Endodermal cell (in vitro differentiated cells): ENCODE results near the gene GYS1. TPM values are rescaled to one million over a fixed set of nuclear protein-coding genes. Genes with fewer than 3 reads are reported as not detected.
"Not testable (repeated sequence)": the region's sequence is repeated elsewhere in the genome, so short reads cannot be mapped to it uniquely, and the experiment has no call there.

Experiments used
- DNase-seq: peaks from one replicate; pipeline ENCODE4 v3.0.0-alpha.2; 2017
- H3K27ac ChIP-seq: 2 replicates; pipeline ENCODE4 v1.5.1; 2013; ENCODE audit warnings: mild to moderate bottlenecking, low read depth, low read length, moderate library complexity
- H3K27me3 ChIP-seq: 2 replicates; pipeline ENCODE4 v1.6.1; 2013; ENCODE audit warnings: mild to moderate bottlenecking, low read length, moderate library complexity; ENCODE audit not compliant: insufficient read depth, control insufficient read depth, poor library complexity, severe bottlenecking
- H3K36me3 ChIP-seq: 2 replicates; pipeline ENCODE4 v1.7.0; 2013; ENCODE audit warnings: mild to moderate bottlenecking, low read length, moderate library complexity; ENCODE audit not compliant: control insufficient read depth, insufficient read depth
- H3K4me1 ChIP-seq: one replicate; pipeline ENCODE4 v1.7.0; 2013; ENCODE audit warnings: low read length; ENCODE audit not compliant: control insufficient read depth, insufficient read depth
- H3K4me3 ChIP-seq: 2 replicates; pipeline ENCODE4 v1.5.1; 2013; ENCODE audit warnings: mild to moderate bottlenecking, low read length, moderate library complexity
- H3K9ac ChIP-seq: 2 replicates; pipeline ENCODE4 v1.6.1; 2013; ENCODE audit warnings: mild to moderate bottlenecking, low read length, moderate library complexity; ENCODE audit not compliant: poor library complexity, severe bottlenecking; ENCODE audit errors: extremely low read depth
- H3K9me3 ChIP-seq: 2 replicates; pipeline ENCODE4 v1.6.1; 2013; ENCODE audit warnings: mild to moderate bottlenecking, low read length, moderate library complexity; ENCODE audit not compliant: control insufficient read depth
- H3K27ac Mint-ChIP-seq: 2 replicates; pipeline ENCODE4 v1.8.0; 2020; ENCODE audit warnings: mixed read lengths
- H3K27me3 Mint-ChIP-seq: 2 replicates; pipeline ENCODE4 v1.8.0; 2021; ENCODE audit warnings: mild to moderate bottlenecking, mixed read lengths; ENCODE audit not compliant: insufficient read depth
- H3K36me3 Mint-ChIP-seq: 2 replicates; pipeline ENCODE4 v1.8.0; 2020; ENCODE audit warnings: low read depth, mixed read lengths
- H3K4me1 Mint-ChIP-seq: 2 replicates; pipeline ENCODE4 v1.8.0; 2020; ENCODE audit warnings: mixed read lengths
- H3K4me3 Mint-ChIP-seq: 2 replicates; pipeline ENCODE4 v1.8.0; 2020; ENCODE audit warnings: mild to moderate bottlenecking, moderate library complexity, mixed read lengths
- H3K9me3 Mint-ChIP-seq: 2 replicates; pipeline ENCODE4 v1.8.0; 2020; ENCODE audit warnings: mild to moderate bottlenecking, mixed read lengths
- WGBS, 2 experiments: methylation state at CpG; one replicate each; pipeline versions ENCODE4 v1.1.5 to v1.1.7; 2013; ENCODE audit warnings: missing lambda C conversion rate in 2 of 2, mixed read lengths in 1 of 2; ENCODE audit not compliant: insufficient coverage in 1 of 2, insufficient read length in 1 of 2; 5-methylcytosine and 5-hydroxymethylcytosine counted together
- total RNA-seq, 2 donors: library from RNA; stranded (reverse); fragmentation: NEBNext Ultra II Directional in 1 of 2; extraction: Animal tissue kit (Norgen Biotek cat#: 25700) in 1 of 2; gene quantifications; 2 replicates in 1 of 2; 3 replicates in 1 of 2; pipeline ENCODE4 v1.2.1, GENCODE V29; 2021
- TF ChIP-seq, protein P1 (sequence below): fragments of 200-600 bp; sonication (generic); conservative IDR thresholded peaks from 2 replicates; pipeline ENCODE4 v1.5.0; 2021; ENCODE audit warnings: antibody characterized with exemption, mild to moderate bottlenecking

Gene GYS1
- total RNA-seq, 2 donors from 2014 or later, result 63.5 to 69.1 TPM

DNA sequence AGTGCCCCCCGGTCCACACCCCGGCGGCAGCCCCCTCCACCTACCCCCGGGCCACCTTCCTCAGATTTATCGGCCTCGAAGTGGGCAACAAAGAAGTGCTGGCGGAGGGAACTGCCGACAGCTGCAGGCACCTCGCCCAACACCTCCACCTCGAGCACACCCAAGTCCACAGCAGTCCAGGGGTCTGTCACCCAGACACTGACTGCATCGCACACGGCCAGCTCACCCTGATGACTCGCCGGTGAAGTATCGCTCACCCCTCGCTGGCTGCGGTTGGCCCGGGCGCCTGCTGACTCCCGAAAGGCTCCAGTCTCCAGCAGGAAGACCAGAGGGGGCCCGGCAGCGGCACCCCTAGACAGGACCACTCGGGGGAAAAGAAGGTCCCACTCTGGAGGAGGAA lies 32.5 kb upstream of the GYS1 start:
- not testable (repeated sequence) for H3K27ac ChIP-seq, H3K4me3 ChIP-seq, H3K27ac Mint-ChIP-seq, H3K36me3 Mint-ChIP-seq, H3K36me3 ChIP-seq, DNase-seq, H3K9me3 ChIP-seq, H3K9ac ChIP-seq, H3K27me3 ChIP-seq, H3K4me1 Mint-ChIP-seq, H3K4me3 Mint-ChIP-seq, H3K4me1 ChIP-seq, H3K9me3 Mint-ChIP-seq
- peaks cover 25% of the 10 kb centered on the region for H3K27me3 Mint-ChIP-seq
- WGBS, 2 experiments, result 84 to 88% methylated on average over 7 to 23 of the region's 23 CpGs

DNA sequence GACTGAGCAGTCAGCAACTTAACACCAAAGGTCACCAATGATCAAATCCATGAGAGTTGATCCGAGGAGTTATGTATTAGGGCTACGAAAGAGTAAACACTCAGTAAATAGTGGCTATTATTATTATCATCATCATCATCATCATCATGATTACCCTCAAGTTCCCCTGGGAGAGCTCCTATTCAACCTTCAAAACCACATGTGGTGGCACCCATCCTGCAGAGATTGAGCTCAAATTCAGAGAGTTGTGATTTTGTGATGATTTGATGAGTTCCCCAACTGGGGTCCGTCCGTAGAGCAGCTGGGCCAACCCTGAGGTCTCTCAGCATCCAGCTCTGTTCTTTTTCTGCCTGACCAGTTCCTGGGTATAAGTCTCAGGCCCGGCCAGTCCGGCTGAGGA lies 32.0 kb upstream of the GYS1 start:
- not testable (repeated sequence) for H3K27ac Mint-ChIP-seq, H3K9me3 ChIP-seq, DNase-seq, H3K9me3 Mint-ChIP-seq, H3K4me1 ChIP-seq, H3K27ac ChIP-seq, H3K27me3 ChIP-seq, H3K4me3 Mint-ChIP-seq, H3K4me1 Mint-ChIP-seq, H3K36me3 Mint-ChIP-seq, H3K9ac ChIP-seq, H3K36me3 ChIP-seq, H3K4me3 ChIP-seq
- H3K27me3 Mint-ChIP-seq, result peaks cover 30% of the 10 kb centered on the region
- WGBS, 2 experiments, result no CpG with 5 or more reads among the region's 6 CpGs

DNA sequence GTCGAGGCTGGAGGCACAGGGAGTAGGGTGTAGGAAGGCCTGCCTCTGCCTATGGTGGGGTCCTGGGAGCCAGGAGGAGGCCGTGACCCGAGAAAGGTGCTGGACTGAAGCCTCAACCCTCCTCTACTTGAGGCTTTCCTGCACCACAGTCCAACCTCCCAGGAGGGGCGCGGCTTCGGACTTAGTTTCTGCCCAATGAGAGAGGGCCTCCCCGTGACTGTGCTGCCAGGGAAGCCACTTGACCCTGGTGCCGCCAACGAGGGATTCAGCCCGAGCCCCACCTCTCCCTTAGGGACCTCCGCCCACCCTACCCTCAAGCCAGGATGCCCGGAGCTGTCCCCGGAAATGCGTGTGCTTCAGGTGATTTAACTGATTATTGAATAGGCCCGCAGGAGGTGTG lies 31.1 kb upstream of the GYS1 start, which contains the start of gene CGB3:
Gene CGB3, minus strand, starts transcription at position 101 of the 400 bp plus-strand sequence. CDS start 362 bp downstream, outside the sequence.
- not testable (repeated sequence) for H3K9ac ChIP-seq, DNase-seq, H3K4me1 Mint-ChIP-seq, H3K27me3 ChIP-seq, H3K36me3 Mint-ChIP-seq, H3K4me1 ChIP-seq, H3K27ac Mint-ChIP-seq, H3K4me3 ChIP-seq, H3K4me3 Mint-ChIP-seq, H3K9me3 ChIP-seq, H3K9me3 Mint-ChIP-seq, H3K27ac ChIP-seq, H3K36me3 ChIP-seq
- WGBS, 2 experiments, result 65 to 77% methylated on average over 4 to 13 of the region's 15 CpGs
- peaks cover 36% of the 10 kb centered on the region for H3K27me3 Mint-ChIP-seq

DNA sequence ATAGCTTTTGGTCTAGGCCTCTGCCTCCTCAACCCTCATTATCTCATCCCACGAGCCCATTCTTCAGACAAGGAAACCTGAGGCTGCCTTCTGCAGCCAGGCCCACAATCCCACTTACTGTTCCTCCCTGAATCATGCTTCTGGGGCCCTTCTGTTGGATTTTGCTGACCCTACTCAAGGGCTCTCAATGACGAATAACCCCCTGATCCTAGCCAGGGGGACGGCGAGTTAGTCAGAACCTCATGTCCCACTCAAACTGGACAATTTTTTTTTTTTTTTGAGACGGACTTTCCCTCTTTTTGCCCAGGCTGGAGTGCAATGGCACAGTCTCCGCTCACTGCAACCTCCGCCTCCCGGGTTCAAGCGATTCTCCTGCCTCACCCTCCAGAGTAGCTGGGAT lies 29.0 kb upstream of the GYS1 start:
- H3K36me3 ChIP-seq, result no peaks in the 10 kb centered on the region
- no peak overlapping the region for H3K9ac ChIP-seq
- no peaks in the 10 kb centered on the region for H3K4me1 ChIP-seq
- Mint-ChIP-seq H3K27ac (no peak overlapping the region), H3K9me3 (no peaks in the 10 kb centered on the region), H3K36me3 (no peaks in the 10 kb centered on the region), H3K4me3 (no peak overlapping the region), H3K4me1 (peaks cover 7% of the 10 kb centered on the region), H3K27me3 (peaks cover 49% of the 10 kb centered on the region)
- H3K9me3 ChIP-seq, result no peaks in the 10 kb centered on the region
- WGBS, 2 experiments, result 90 to 94% methylated on average over 7 to 9 of the region's 9 CpGs
- H3K27ac ChIP-seq, result no peak overlapping the region
- H3K4me3 ChIP-seq, result no peak overlapping the region
- DNase-seq, result no peak
- peaks cover 12% of the 10 kb centered on the region for H3K27me3 ChIP-seq
- TF ChIP-seq, protein P1, sequence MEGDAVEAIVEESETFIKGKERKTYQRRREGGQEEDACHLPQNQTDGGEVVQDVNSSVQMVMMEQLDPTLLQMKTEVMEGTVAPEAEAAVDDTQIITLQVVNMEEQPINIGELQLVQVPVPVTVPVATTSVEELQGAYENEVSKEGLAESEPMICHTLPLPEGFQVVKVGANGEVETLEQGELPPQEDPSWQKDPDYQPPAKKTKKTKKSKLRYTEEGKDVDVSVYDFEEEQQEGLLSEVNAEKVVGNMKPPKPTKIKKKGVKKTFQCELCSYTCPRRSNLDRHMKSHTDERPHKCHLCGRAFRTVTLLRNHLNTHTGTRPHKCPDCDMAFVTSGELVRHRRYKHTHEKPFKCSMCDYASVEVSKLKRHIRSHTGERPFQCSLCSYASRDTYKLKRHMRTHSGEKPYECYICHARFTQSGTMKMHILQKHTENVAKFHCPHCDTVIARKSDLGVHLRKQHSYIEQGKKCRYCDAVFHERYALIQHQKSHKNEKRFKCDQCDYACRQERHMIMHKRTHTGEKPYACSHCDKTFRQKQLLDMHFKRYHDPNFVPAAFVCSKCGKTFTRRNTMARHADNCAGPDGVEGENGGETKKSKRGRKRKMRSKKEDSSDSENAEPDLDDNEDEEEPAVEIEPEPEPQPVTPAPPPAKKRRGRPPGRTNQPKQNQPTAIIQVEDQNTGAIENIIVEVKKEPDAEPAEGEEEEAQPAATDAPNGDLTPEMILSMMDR, result no peak
